ENCODE measurements around the gene GP5.

The GP5 gene

DNA sequence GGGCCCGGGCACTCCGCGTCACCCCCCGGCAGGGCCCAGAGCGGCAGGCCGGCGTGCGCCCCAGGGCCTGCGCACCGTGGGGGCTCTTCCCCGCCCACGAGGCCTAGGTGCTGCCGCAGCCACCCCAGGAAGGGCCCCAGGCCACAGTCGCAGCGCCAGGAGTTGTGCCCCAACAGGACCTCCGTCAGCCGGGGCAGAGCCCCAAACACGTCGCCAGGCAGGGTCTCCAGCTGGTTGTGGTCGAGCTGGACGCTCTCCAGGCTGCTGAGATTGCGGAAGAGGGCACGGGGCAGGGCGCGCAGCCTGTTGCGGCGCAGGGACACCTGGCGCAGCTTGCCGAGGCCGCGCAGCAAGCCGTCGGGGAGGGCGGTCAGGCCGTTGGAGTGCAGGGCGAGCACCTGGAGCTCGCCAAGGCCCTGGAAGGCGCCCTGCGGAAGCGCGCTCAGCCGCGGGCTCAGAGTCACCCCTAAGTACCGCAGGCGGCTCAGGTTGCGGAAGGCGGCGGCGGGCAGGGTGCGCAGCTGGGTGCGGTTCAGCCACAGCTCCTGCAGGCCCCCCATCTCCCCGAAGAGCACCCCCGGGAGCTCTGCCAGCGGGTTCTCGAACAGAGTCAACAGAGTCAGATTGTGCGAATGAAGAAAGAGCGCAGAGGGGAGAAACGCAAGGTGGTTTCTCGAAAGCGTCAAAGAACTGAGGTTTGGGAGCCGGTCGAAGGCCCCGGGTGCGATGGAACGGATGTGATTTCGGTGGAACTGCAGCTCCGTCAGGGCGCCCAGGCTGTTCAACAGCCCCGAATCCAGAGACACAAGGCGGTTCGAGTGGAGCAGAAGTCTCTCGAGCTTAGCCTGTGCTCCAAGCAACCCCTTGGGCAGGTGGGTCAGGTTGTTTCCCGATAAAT, 2.0 kb downstream of the GP5 start:
- no peak for DNase-seq (ENCODE audit: low read depth in 2 of 2)

DNA sequence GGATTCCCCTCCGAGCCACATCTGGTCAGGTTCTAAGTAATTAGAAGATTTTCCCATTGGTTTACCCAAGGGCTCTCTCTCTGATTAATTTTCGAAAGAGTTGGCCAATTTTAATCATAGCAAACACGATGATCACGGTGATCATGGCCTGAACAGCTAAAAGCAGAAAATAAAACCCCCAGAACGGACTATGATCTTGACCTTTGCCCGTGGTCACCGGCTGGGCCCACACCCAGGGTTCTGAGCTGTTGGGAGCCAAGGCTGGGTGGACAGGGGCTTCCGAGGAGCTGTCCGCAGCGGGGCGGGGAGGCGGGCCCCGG, 2.6 kb downstream of the GP5 start:
- no peak for DNase-seq (ENCODE audit: low read depth in 2 of 2)

GRCh38 chr3:194395778-194396538, 3.1 kb downstream of the GP5 start:
- DNase-seq (ENCODE audit: low read depth in 2 of 2) = peak; percentile 30 to 36

GRCh38 chr3:194395212-194395611, 3.9 kb downstream of the GP5 start:
- no peak for DNase-seq (ENCODE audit: low read depth in 2 of 2)

- no peak for DNase-seq (ENCODE audit: low read depth in 2 of 2)
These were observed 6.5 kb downstream of the GP5 start for GRCh38 chr3:194392576-194392975.

GRCh38 chr3:194390835-194391234, 8.2 kb downstream of the GP5 start:
- DNase-seq (ENCODE audit: low read depth in 2 of 2) = no peak

DNA sequence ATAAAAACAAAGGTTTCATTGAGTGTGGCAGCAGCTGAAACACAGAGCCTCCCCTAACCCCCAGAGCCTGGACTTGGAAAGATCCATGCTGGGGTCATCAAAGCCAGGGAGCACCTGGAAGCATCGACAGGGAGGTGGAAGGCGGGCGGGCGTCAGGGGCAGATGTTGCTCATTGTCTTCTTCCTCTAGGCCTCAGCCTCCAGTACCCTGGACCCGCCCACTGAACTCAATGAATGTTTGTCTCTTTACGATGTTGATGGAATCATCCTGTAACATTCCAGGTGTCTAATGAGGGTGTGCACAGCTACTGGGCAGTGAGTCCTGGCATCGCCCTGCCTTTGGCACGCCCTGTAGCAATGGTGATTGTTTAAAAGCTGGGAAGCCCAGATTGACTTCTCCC, 9.8 kb downstream of the GP5 start:
- no peak for DNase-seq (ENCODE audit: low read depth in 2 of 2)

DNA sequence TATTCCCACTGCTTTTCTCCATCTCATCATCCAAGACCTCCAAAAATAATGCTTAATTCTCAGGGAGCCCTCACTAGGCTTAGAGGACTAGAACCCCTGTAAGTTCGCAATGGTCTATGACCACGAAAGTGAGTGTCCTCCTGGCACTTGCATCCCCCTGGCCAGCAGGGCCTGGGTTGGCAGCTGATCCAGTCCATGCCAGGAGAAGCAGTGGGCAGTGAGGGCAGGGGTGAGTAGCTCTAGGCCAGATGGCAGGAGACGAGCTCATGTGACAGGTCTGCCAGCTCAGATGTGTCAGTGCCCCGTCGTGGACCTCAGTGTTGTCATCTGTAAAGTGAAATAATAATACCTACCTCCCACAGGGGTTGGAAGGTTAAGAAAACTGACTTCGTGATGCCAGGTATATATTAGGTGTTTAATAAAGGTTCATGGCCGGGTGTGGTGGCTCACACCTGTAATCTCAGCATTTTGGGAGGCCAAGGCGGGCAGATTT, 11.1 kb downstream of the GP5 start:
- no peak for DNase-seq (ENCODE audit: low read depth in 2 of 2)

- DNase-seq (ENCODE audit: low read depth in 2 of 2) = no peak
These were observed 11.8 kb downstream of the GP5 start for GRCh38 chr3:194387276-194387675.

- no peak for DNase-seq (ENCODE audit: low read depth in 2 of 2)
These were observed 12.4 kb downstream of the GP5 start for GRCh38 chr3:194386648-194387047.

- no peak for DNase-seq (ENCODE audit: low read depth in 2 of 2)
These were observed 13.0 kb downstream of the GP5 start for GRCh38 chr3:194386066-194386465.

GRCh38 chr3:194384569-194385001, 14.5 kb downstream of the GP5 start:
- no peak for DNase-seq (ENCODE audit: low read depth in 2 of 2)

DNA sequence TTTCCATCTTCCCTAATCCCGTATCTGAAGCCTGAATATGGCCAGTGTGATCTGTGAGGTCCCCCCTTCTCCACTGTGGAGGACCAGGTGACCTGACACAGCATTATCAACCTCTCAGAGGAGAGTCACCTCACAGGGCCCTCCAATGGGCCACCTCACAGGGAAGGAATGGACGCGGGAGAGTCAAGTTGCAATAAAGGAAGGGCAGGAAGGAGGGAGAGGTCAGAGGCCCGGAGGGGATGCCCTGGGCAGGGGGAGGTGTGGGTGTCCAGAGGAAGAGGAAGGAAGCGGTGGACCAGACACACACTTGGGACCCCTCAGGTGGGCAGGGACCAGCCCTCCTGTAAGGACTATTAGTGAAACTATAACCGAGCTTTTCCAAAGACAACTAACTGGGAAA, 14.9 kb downstream of the GP5 start:
- no peak for DNase-seq (ENCODE audit: low read depth in 2 of 2)

- no peak for DNase-seq (ENCODE audit: low read depth in 2 of 2)
These were observed 15.7 kb downstream of the GP5 start for GRCh38 chr3:194383276-194383940.

- DNase-seq (ENCODE audit: low read depth in 2 of 2) = no peak
These were observed 16.2 kb downstream of the GP5 start for GRCh38 chr3:194382892-194383223.

DNA sequence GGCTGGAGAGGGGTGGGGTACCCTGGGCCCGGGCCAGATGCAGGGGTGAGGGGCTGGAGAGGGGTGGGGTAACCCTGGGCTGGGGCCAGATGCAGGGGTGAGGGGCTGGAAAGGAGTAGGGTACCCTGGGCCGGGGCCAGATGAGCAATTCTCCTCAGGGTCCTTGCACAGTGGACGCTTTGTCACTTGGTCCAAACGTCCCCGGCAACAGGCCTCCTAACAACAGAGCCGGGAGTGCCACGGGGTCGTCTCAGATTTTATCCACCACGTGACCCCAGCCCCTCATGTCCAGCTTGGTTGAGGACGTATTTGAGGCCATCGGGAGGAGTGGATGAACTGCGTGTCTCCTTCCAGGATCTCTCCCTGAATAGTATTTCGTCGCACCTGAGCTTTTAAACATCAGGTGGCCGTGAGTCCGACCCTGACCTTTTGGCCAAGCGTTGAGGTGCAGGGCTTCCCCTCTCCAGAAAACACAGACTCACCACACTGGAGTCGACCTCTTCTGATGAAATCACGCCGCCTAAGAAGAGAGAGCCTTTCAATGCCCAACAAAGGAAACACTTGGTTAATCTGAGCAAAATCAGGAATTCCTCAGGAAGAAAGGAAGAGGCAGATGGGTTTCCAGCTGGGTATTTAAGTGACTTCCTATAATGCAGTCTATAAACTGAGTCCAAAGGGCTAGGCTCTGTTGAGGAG, 16.7 kb downstream of the GP5 start:
- DNase-seq (ENCODE audit: low read depth in 2 of 2) = no peak

DNA sequence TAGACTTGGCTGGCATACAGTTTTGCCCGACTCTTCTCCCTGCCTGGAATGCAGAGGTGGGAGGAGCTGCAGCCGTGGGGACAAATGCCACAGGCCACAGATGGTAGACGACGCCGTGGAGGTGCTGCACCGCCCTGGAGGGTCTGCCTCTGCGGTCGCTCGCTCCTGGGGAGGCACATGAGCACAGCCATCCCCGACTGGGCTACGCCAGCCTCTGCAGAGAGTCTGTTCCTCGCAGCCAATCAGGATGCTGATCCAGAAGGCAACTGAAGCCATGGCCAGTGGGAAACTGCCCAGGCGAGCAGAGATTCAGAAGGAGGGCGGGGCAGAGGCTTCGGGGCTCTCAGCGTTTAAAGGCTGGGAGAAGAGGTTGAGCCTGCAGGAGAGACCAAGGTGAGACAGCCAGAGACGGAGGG, 17.6 kb downstream of the GP5 start:
- DNase-seq (ENCODE audit: low read depth in 2 of 2) = no peak

GRCh38 chr3:194380326-194380725, 18.7 kb downstream of the GP5 start:
- DNase-seq (ENCODE audit: low read depth in 2 of 2) = no peak

GRCh38 chr3:194379651-194380050, 19.4 kb downstream of the GP5 start:
- no peak for DNase-seq (ENCODE audit: low read depth in 2 of 2)

- no peak for DNase-seq (ENCODE audit: low read depth in 2 of 2)
These were observed 19.8 kb downstream of the GP5 start for GRCh38 chr3:194379231-194379630.

GRCh38 chr3:194377708-194378107, 21.4 kb downstream of the GP5 start:
- no peak for DNase-seq (ENCODE audit: low read depth in 2 of 2)

DNA sequence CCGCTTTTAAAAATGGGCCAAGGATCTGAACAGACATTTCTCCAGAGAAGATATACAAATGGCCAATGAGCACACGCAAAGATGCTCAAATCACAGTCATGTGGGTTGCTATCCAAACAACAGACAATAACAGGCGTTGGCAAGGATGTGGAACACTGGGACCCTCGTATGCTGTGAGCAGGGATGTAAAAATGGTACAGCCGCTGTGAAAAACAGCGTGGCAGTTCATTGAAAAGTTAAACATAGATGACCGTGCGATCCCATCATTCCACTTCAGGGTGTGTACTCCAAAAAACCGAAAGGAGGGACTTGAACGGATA, 22.9 kb downstream of the GP5 start:
- no peak for DNase-seq (ENCODE audit: low read depth in 2 of 2)
